HepG2 (cell line): Measurements from ENCODE around the gene LAIR1. TPM values are rescaled to one million over a fixed set of nuclear protein-coding genes. Genes with fewer than 3 reads are reported as not detected.

Experiments used
- ATAC-seq: fragments of 200-7000 bp; cut with Tn5 transposase; 3 replicates; pipeline ENCODE4 v1.9.1; 2020; ENCODE audit warnings: mild to moderate bottlenecking, moderate library complexity
- BruUV-seq: library from RNA; stranded (reverse); fragments of 400-500 nt; replicated peaks from 2 replicates; lab custom pipeline; 2021; lab: Mats Ljungman, UMichigan
- CTCF ChIA-PET: fragments of 300-600 bp; formaldehyde crosslinking; extraction: SDS; loops from one replicate; lab custom pipeline; 2021; ENCODE audit warnings: low total read pairs, inconsistent platforms, low intra/inter-chr PET ratio; lab: Yijun Ruan, JAX
- POLR2A ChIA-PET: fragments of 350-600 bp; sonication (Branson Sonifier 250); formaldehyde crosslinking; loops from one replicate; lab custom pipeline; 2020; ENCODE audit warnings: antibody characterized with exemption, inconsistent platforms; lab: Yijun Ruan, JAX
- DNase-seq: peaks from one replicate; pipeline ENCODE4 v3.0.0-alpha.2; 2015; ENCODE audit warnings: low spot score
- FAIRE-seq: peaks from 3 replicates; lab custom pipeline; 2011; peaks lifted over from hg19 to GRCh38; lab: Jason Lieb, UNC
- H2AFZ ChIP-seq: one replicate; pipeline ENCODE4 v1.6.1; 2011; ENCODE audit warnings: low read length, inconsistent platforms
- H3K27ac ChIP-seq: fragments of 300-600 bp; 3 replicates; pipeline ENCODE4 v1.8.0; 2011; ENCODE audit warnings: mixed run types, mild to moderate bottlenecking, mixed read lengths, low read length, inconsistent platforms; ENCODE audit not compliant: insufficient read depth; ENCODE audit errors: extremely low read length
- H3K27me3 ChIP-seq, 2 experiments: fragments of 200-600 bp in 1 of 2; 2 replicates in 1 of 2; 3 replicates in 1 of 2; pipeline versions ENCODE4 v1.6.0 to v1.8.0; 2011; ENCODE audit warnings: low read length in 2 of 2, mild to moderate bottlenecking in 2 of 2, moderate library complexity in 2 of 2, inconsistent platforms in 1 of 2; ENCODE audit not compliant: insufficient read depth in 2 of 2, control insufficient read depth in 1 of 2
- H3K36me3 ChIP-seq, 2 experiments: fragments of 200-600 bp in 1 of 2; replicated peaks in 1 of 2; 2 replicates in 1 of 2; 3 replicates in 1 of 2; pipeline versions ENCODE4 v1.5.1 to v1.8.0; 2011; ENCODE audit warnings: low read length in 2 of 2, inconsistent platforms in 1 of 2; ENCODE audit not compliant: insufficient read depth in 2 of 2, control insufficient read depth in 1 of 2
- H3K4me1 ChIP-seq: 2 replicates; pipeline ENCODE4 v1.5.1; 2012; ENCODE audit warnings: low read length, inconsistent platforms; ENCODE audit not compliant: insufficient read depth
- H3K4me2 ChIP-seq: 2 replicates; pipeline ENCODE4 v1.6.0; 2011; ENCODE audit warnings: low read depth, low read length, inconsistent platforms
- H3K4me3 ChIP-seq, 3 experiments: fragments of 200-600 bp in 1 of 3; sonication (generic), shearing (Covaris generic) in 1 of 3; replicated peaks in 1 of 3; 2 replicates each; pipeline ENCODE4 v1.5.1; 2011 to 2016; ENCODE audit warnings: low read length in 3 of 3, inconsistent platforms in 2 of 3, low read depth in 2 of 3, mild to moderate bottlenecking in 2 of 3, control low read depth in 1 of 3, mixed read lengths in 1 of 3; ENCODE audit not compliant: insufficient read depth in 1 of 3
- H3K79me2 ChIP-seq: one replicate; pipeline ENCODE4 v1.6.1; 2011; ENCODE audit warnings: low read length, inconsistent platforms; ENCODE audit not compliant: insufficient read depth
- H3K9ac ChIP-seq: 2 replicates; pipeline ENCODE4 v1.6.0; 2011; ENCODE audit warnings: mild to moderate bottlenecking, low read depth, low read length, inconsistent platforms; ENCODE audit not compliant: insufficient read depth
- H3K9me3 ChIP-seq: 2 replicates; pipeline ENCODE4 v1.5.1; 2012; ENCODE audit warnings: mild to moderate bottlenecking, low read length
- H4K20me1 ChIP-seq: 2 replicates; pipeline ENCODE4 v1.6.0; 2011; ENCODE audit warnings: inconsistent platforms, mild to moderate bottlenecking, low read length, moderate library complexity; ENCODE audit not compliant: insufficient read depth
- BATF2 ChIP-seq: sonication (generic); formaldehyde crosslinking; IDR thresholded peaks from 2 replicates; pipeline ENCODE4 v1.8.0; 2022; ENCODE audit warnings: mild to moderate bottlenecking, missing genetic modification reagents, moderate library complexity
- BRF2 ChIP-seq: sonication (generic); formaldehyde crosslinking; IDR thresholded peaks from 2 replicates; pipeline ENCODE4 v1.8.1; 2022; ENCODE audit warnings: mild to moderate bottlenecking, missing genetic modification reagents
- CSRNP1 ChIP-seq: sonication (generic); formaldehyde crosslinking; IDR thresholded peaks from 2 replicates; pipeline ENCODE4 v1.8.1; 2023; ENCODE audit warnings: mild to moderate bottlenecking, missing genetic modification reagents
- KLF12 ChIP-seq: sonication (generic); formaldehyde crosslinking; IDR thresholded peaks from 2 replicates; pipeline ENCODE4 v1.4.0; 2020; ENCODE audit warnings: missing genetic modification reagents, borderline replicate concordance
- PRDM15 ChIP-seq: sonication (generic); formaldehyde crosslinking; IDR thresholded peaks from 2 replicates; pipeline ENCODE4 v1.4.0; 2020; ENCODE audit warnings: missing genetic modification reagents
- SALL1 ChIP-seq: sonication (generic); formaldehyde crosslinking; IDR thresholded peaks from 2 replicates; pipeline ENCODE4 v1.8.0; 2022; ENCODE audit warnings: mild to moderate bottlenecking, missing genetic modification reagents
- TOPORS ChIP-seq: sonication (generic); formaldehyde crosslinking; IDR thresholded peaks from 2 replicates; pipeline ENCODE4 v1.8.0; 2023; ENCODE audit warnings: mild to moderate bottlenecking, missing genetic modification reagents
- TSC22D2 ChIP-seq: sonication (generic); formaldehyde crosslinking; IDR thresholded peaks from 2 replicates; pipeline ENCODE4 v1.5.1; 2020; ENCODE audit warnings: missing genetic modification reagents, mild to moderate bottlenecking, borderline replicate concordance
- ZNF20 ChIP-seq: sonication (generic); formaldehyde crosslinking; IDR thresholded peaks from 2 replicates; pipeline ENCODE4 v1.4.0; 2020; ENCODE audit warnings: mild to moderate bottlenecking, moderate library complexity, missing genetic modification reagents
- ZNF350 ChIP-seq: sonication (generic); formaldehyde crosslinking; IDR thresholded peaks from 2 replicates; pipeline ENCODE4 v1.4.0; 2020; ENCODE audit warnings: mild to moderate bottlenecking, low read depth, missing genetic modification reagents, borderline replicate concordance
- ZNF580 ChIP-seq: IDR thresholded peaks from 2 replicates; pipeline ENCODE4 v1.6.1; 2016; ENCODE audit warnings: low read depth, borderline replicate concordance
- ZNF670 ChIP-seq: sonication (generic); formaldehyde crosslinking; IDR thresholded peaks from 2 replicates; pipeline ENCODE4 v1.8.0; 2022; ENCODE audit warnings: mild to moderate bottlenecking, missing genetic modification reagents, borderline replicate concordance
- WGBS: methylation state at CpG from one replicate; pipeline ENCODE4 v1.1.6; 2017; ENCODE audit warnings: low lambda C conversion rate; 5-methylcytosine and 5-hydroxymethylcytosine counted together
- in situ Hi-C: cut with HindIII; loops from 2 replicates; pipeline ENCODE4 v1.10.0; 2017; ENCODE audit warnings: low pct_unique_long_range_greater_than_20kb; ENCODE audit not compliant: extremely low pct_ligation_motif_present
- intact Hi-C: fragments of 100-400 bp; cut with micrococcal nuclease; formaldehyde crosslinking; loops from one replicate; pipeline ENCODE4 v1.10.0; 2022; ENCODE audit not compliant: unreplicated experiment
- polyA plus RNA-seq, 8 experiments: library from polyadenylated mRNA; depleted of rRNA in 3 of 8; stranded (reverse) in 7 of 8; unstranded in 1 of 8; fragments of >200 nt; fragmentation: Illumina TruSeq in 4 of 8; extraction: Trizol in 4 of 8; gene quantifications; 2 replicates each; pipeline versions ENCODE4 v1.2.1 to v1.2.3, GENCODE V29; 2011 to 2016; ENCODE audit warnings: low read depth in 4 of 8, missing spikeins in 1 of 8, mixed read lengths in 1 of 8; ENCODE audit not compliant: insufficient read depth in 1 of 8
- total RNA-seq, 5 experiments: library from RNA; depleted of rRNA; stranded (reverse); fragments of >200 nt; fragmentation: Illumina TruSeq; extraction: Trizol; gene quantifications; 2 replicates each; pipeline ENCODE4 v1.2.3, GENCODE V29; 2016; ENCODE audit warnings: low read depth in 1 of 5

Gene LAIR1
- total and polyA plus RNA-seq, 2 of the 13 experiments (the other 11 are each of a cell fraction or from before 2014, with no cell fraction given) = 0.75 to 1.2 TPM

- no peak for TF ChIP-seq BATF2 (CRISPR knock-in tag)
Measured at GRCh38 chr19:54343868-54344267, 20.9 kb downstream of the LAIR1 start (continued).

GRCh38 chr19:54341295-54341694 lies 23.4 kb downstream of the LAIR1 start:
- in situ Hi-C loops = no loop called here
- no peak overlapping the region for H2AFZ ChIP-seq
- H3K79me2 ChIP-seq = no peaks in the 10 kb centered on the region
- ChIA-PET POLR2A (no interaction called here), CTCF (no interaction called here)
- no peak overlapping the region for H3K4me3 ChIP-seq
- no TSS peak for BruUV-seq
- no peak overlapping the region for H3K9ac ChIP-seq
- TF ChIP-seq ZNF20 (CRISPR knock-in tag) = no peak
- no peak for TF ChIP-seq ZNF350 (CRISPR knock-in tag)
- TF ChIP-seq TSC22D2 = no peak
- no peak for TF ChIP-seq CSRNP1
- TF ChIP-seq TOPORS (CRISPR knock-in tag) = no peak
- TF ChIP-seq ZNF670 = no peak
- no peak for TF ChIP-seq BRF2 (CRISPR knock-in tag)
- no peak for TF ChIP-seq SALL1 (CRISPR knock-in tag)
- no peak for TF ChIP-seq PRDM15
- no peak for TF ChIP-seq KLF12 (CRISPR knock-in tag)
- TF ChIP-seq ZNF580 = no peak
- no peak overlapping the region for H3K4me2 ChIP-seq
- H3K36me3 ChIP-seq = no peaks in the 10 kb centered on the region
- peaks cover 8% of the 10 kb centered on the region for H3K4me1 ChIP-seq
- DNase-seq (no peak), ATAC-seq (peak; percentile 31; the same call in 1 of the 3 replicates), FAIRE-seq (no peak)
- no peaks in the 10 kb centered on the region for H3K9me3 ChIP-seq
- H3K27ac ChIP-seq = no peak overlapping the region
- intact Hi-C loops = no loop called here
- peaks cover 3 to 32% of the 10 kb centered on the region in 2 experiments for H3K27me3 ChIP-seq
- H4K20me1 ChIP-seq = no peaks in the 10 kb centered on the region
- 26% methylated on average over 8 of the region's 8 CpGs for WGBS
